ENCODE measurements around the gene NUP153.

Gene NUP153

DNA sequence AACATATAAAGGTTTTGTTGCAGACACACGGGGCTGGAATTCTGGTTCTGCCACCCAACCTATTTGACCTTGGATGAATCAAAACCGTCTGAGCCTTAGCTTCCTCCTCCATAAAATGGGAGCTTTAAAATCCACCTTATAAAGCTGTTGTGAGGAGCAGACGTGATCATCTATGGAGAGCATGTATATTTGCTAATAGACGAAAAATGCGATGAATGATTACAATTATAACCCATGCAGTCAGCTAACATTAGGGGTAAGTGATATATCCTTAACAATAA, 586 bp upstream of the NUP153 start:
- TF ChIP-seq ZFX (IDR thresholded peaks at IDR 0.05) = no peak
- TF ChIP-seq, protein P1, sequence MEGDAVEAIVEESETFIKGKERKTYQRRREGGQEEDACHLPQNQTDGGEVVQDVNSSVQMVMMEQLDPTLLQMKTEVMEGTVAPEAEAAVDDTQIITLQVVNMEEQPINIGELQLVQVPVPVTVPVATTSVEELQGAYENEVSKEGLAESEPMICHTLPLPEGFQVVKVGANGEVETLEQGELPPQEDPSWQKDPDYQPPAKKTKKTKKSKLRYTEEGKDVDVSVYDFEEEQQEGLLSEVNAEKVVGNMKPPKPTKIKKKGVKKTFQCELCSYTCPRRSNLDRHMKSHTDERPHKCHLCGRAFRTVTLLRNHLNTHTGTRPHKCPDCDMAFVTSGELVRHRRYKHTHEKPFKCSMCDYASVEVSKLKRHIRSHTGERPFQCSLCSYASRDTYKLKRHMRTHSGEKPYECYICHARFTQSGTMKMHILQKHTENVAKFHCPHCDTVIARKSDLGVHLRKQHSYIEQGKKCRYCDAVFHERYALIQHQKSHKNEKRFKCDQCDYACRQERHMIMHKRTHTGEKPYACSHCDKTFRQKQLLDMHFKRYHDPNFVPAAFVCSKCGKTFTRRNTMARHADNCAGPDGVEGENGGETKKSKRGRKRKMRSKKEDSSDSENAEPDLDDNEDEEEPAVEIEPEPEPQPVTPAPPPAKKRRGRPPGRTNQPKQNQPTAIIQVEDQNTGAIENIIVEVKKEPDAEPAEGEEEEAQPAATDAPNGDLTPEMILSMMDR (conservative IDR thresholded peaks at IDR 0.05) = no peak
- H3K27ac ChIP-seq = peak overlapping the region; percentile 98; the same call in 1 of the 2 replicates

DNA sequence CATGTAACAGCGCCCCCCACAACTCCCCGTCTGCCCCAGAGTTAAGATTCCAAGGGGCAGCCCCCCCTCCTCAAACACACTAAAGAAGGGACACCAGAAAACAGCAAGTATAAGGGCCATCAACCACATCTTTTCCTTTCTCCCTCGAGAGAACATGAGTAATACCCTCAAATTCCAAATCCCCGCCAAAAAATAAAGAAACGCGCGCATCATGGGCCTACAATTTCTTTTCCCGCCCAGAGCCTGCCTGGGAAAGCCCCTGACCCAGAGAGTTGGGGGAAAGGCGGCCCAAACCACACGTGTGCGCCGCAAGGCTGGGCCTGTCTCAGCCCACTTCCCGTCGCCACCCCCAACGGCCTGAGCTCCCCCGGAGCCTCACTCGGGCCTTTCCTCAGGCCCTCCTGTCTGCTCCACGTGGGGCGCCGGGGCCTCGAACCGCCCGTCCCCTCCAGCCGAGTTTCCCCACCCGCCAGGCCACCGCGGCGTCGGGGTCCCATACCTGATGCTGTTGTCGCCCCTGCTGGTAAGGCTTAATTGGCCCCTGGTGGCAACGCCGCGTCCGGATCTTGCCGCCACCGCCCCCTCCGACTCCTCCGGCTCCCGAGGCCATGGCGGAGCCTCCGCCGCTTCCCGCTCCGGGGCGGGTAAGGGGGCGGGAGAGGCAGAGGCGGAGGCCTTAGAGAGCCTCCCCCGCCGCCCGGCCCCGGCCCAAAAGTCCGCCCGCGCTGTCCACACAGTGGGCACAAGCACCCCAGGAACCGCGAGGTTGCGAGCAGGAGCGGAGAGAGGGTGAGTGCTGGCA, 746 bp downstream of the NUP153 start:
- peak overlapping the region; percentile 98 for H3K27ac ChIP-seq
- peak; percentile 96 for TF ChIP-seq ZFX (IDR thresholded peaks at IDR 0.05)
- TF ChIP-seq, protein P1 (conservative IDR thresholded peaks at IDR 0.05) = peak; percentile 24

DNA sequence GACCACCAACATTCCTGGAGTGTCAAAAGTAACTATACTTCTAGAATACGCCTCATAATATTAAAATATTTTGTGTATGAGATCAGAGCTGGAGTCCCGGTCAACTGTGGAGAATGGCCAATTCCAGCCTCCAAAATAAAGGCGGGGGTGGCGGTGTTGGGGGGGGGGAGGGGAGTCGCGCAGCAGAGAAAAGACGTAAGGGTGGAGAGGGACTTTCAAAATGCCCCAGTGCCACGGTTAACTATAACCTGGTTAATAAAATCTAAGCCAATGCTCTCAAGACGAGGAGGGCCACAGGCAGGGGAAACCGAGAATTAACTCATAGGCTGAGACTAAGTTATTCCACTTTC, 1.3 kb downstream of the NUP153 start:
- H3K27ac ChIP-seq = peak overlapping the region; percentile 98

DNA sequence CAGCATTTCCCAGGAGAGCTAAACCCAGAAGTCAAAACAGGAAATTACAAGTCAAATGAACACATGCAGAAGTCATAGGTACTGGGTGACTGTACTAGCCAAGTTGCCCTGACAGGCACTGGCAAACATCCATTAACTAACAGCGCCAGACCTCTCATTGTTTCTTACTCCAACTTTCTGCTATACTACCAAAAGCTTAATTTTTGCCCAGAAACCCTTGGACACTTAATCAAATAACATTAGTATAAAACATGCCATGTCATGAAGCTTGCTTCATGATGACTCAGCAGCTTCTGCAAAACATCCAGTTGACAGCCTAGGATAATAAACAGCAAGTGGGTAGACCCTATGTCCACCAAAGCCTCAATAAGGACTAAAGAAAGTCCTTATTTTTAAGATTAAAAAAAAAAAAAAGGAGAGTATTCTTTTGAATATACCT, 3.5 kb downstream of the NUP153 start:
- peak overlapping the region; percentile 59 for H3K27ac ChIP-seq

More for the DNA sequence above, 1.3 kb downstream of the NUP153 start:
- TF ChIP-seq, protein P1 (conservative IDR thresholded peaks at IDR 0.05) = no peak
- TF ChIP-seq ZFX (IDR thresholded peaks at IDR 0.05) = no peak

DNA sequence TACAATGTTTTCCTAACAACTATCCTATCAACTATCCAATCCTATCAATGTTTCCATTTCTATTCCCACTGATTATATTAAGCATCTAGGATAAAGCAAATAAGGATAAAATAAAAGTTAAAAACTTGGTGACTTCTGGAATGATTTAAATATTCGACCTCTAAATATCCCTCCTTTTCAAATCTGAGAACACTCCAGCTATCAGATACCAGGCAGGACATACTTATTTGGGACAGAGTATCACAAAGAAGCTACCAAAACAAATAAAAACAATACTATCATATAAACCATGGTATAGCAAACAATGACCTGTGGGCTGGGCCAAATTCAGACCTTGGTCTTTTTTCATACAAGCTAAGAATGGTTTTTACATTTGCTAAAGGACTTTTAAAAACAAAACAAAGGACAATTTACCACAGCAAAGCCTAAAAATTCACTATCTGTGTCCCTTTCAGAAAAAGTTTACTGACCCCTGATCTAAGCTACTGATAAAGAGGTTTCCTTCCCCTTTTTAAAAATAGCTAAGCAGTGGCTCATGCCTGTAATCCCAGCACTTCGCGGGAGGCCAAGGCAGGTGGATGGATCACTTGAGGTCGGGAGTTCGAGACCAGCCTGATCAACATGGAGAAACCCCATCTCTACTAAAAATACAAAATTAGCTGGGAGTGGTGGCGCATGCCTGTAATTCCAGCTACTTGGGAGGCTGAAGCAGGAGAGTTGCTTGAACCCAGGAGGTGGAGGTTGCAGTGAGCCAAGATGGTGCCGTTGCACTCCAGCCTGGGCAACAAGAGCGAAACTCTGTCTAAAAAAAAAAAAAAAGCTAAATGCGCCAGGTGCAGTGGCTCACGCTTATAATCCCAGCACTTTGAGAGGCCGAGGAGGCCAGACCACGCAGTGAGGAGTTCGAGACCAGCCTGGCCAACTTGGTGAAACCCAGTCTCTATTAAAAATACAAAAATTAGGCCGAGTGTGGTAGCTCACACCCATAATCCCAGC, 6.0 kb downstream of the NUP153 start:
- peak overlapping the region; percentile 59 for H3K27ac ChIP-seq
- TF ChIP-seq ZFX (IDR thresholded peaks at IDR 0.05) = no peak
- TF ChIP-seq, protein P1 (conservative IDR thresholded peaks at IDR 0.05) = no peak

More for the DNA sequence above, 3.5 kb downstream of the NUP153 start:
- TF ChIP-seq, protein P1 (conservative IDR thresholded peaks at IDR 0.05) = no peak
- no peak for TF ChIP-seq ZFX (IDR thresholded peaks at IDR 0.05)

DNA sequence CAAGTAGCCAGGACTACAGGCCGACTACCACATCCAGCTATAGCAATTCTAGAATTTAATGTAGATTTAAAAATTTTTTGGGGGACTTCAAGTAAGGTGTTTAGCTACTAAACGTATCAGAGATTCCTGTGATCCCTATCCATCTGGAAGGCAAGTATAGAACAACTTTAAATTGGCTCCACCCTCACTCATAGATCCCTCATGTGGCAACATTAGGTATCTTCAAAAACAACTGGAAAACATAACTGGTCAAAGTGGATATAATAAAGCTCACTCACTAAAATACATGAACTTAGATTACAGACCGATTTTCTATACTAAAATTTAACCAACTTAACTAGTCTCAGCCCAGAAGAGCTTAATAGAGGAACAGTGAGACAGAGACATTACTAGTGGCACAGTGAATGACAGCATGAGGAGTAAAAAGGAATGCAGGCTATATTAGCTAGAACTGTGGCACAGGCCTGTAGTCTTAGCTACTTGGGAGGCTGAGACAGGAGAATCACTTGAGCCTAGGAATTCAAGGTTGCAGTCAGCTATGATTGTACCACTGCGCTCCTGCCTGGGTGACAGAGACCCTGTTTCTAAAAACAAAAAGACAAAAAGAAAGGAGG, 14.7 kb downstream of the NUP153 start:
- TF ChIP-seq ZFX (IDR thresholded peaks at IDR 0.05) = no peak
- TF ChIP-seq, protein P1 (conservative IDR thresholded peaks at IDR 0.05) = no peak
- H3K27ac ChIP-seq = no peak overlapping the region

Data from C4-2B (cell line).